Neural cell (in vitro differentiated cells): ENCODE data around the gene CNTNAP5. TPM values are rescaled to one million over a fixed set of nuclear protein-coding genes. Genes with fewer than 3 reads are reported as not detected.

Source experiments
- H2AFZ ChIP-seq: fragments of 200-600, 300-800 bp; sonication (generic), shearing (Covaris generic); 2 replicates; pipeline ENCODE4 v1.6.0; 2014; ENCODE audit warnings: low read depth, mild to moderate bottlenecking, antibody characterized with exemption, low read length, moderate library complexity
- H3F3A ChIP-seq: fragments of 200-600 bp; shearing (Covaris generic); 2 replicates; pipeline ENCODE4 v1.6.1; 2016; ENCODE audit warnings: mild to moderate bottlenecking, moderate library complexity, mixed read lengths, antibody characterized with exemption, low read length; ENCODE audit not compliant: insufficient read depth, poor library complexity, severe bottlenecking
- H3K27ac ChIP-seq: fragments of 200-600, 300-800 bp; sonication (generic), shearing (Covaris generic); 2 replicates; pipeline ENCODE4 v1.5.1; 2014; ENCODE audit warnings: mild to moderate bottlenecking, low read length, moderate library complexity
- H3K27me3 ChIP-seq: fragments of 300-800, 200-600 bp; sonication (generic), shearing (Covaris generic); 2 replicates; pipeline ENCODE4 v1.6.0; 2014; ENCODE audit warnings: mild to moderate bottlenecking, low read depth, low read length, moderate library complexity; ENCODE audit not compliant: insufficient read depth
- H3K36me3 ChIP-seq: fragments of 300-800, 200-600 bp; sonication (generic), shearing (Covaris generic); 2 replicates; pipeline ENCODE4 v1.5.1; 2014; ENCODE audit warnings: mild to moderate bottlenecking, antibody characterized with exemption, low read length, moderate library complexity; ENCODE audit not compliant: insufficient read depth
- H3K4me2 ChIP-seq: fragments of 300-800, 200-600 bp; sonication (generic), shearing (Covaris generic); 2 replicates; pipeline ENCODE4 v1.6.0; 2014; ENCODE audit warnings: mild to moderate bottlenecking, low read length
- H3K4me3 ChIP-seq: fragments of 300-800, 200-600 bp; sonication (generic), shearing (Covaris generic); 2 replicates; pipeline ENCODE4 v1.5.1; 2014; ENCODE audit warnings: mild to moderate bottlenecking, low read length, moderate library complexity
- H3K79me2 ChIP-seq: fragments of 200-600 bp; shearing (Covaris generic); replicated peaks from 2 replicates; pipeline ENCODE4 v1.6.0; 2014; ENCODE audit warnings: mild to moderate bottlenecking, low read length, moderate library complexity; ENCODE audit not compliant: insufficient read depth
- H3K9ac ChIP-seq: fragments of 300-800, 200-600 bp; sonication (generic), shearing (Covaris generic); 2 replicates; pipeline ENCODE4 v1.6.1; 2016; ENCODE audit warnings: mild to moderate bottlenecking, low read length, mixed read lengths
- H3K9me2 ChIP-seq: fragments of 200-600 bp; shearing (Covaris generic); 2 replicates; pipeline ENCODE4 v1.6.1; 2016; ENCODE audit warnings: mild to moderate bottlenecking, low read length, mixed read lengths; ENCODE audit not compliant: insufficient read depth
- H3K9me3 ChIP-seq: fragments of 200-600, 300-800 bp; sonication (generic), shearing (Covaris generic); 2 replicates; pipeline ENCODE4 v1.6.1; 2016; ENCODE audit warnings: mild to moderate bottlenecking, mixed run types, low read length, moderate library complexity, mixed read lengths
- H4K20me1 ChIP-seq: fragments of 200-600 bp; shearing (Covaris generic); 2 replicates; pipeline ENCODE4 v1.6.1; 2016; ENCODE audit warnings: mild to moderate bottlenecking, mixed run types; ENCODE audit not compliant: insufficient read depth
- CTCF ChIP-seq: fragments of 450-650 bp; IDR thresholded peaks from 2 replicates; pipeline ENCODE4 v1.5.1; 2014; ENCODE audit warnings: antibody characterized with exemption, mild to moderate bottlenecking, moderate library complexity; ENCODE audit not compliant: poor library complexity, severe bottlenecking
- EP300 ChIP-seq: fragments of 450-650 bp; conservative IDR thresholded peaks from 2 replicates; pipeline ENCODE4 v1.6.1; 2014; ENCODE audit warnings: antibody characterized with exemption, mild to moderate bottlenecking, moderate library complexity; ENCODE audit not compliant: poor library complexity, severe bottlenecking
- EZH2 ChIP-seq: fragments of 200-600, 300-800 bp; shearing (Covaris generic), sonication (generic); IDR thresholded peaks from 2 replicates; pipeline ENCODE4 v1.6.1; 2014; ENCODE audit warnings: antibody characterized with exemption, low read length, borderline replicate concordance, mild to moderate bottlenecking; ENCODE audit not compliant: insufficient read depth, poor library complexity, severe bottlenecking
- MXI1 ChIP-seq: fragments of 450-650 bp; conservative IDR thresholded peaks from 2 replicates; pipeline ENCODE4 v1.6.1; 2014; ENCODE audit warnings: antibody characterized with exemption, mild to moderate bottlenecking; ENCODE audit not compliant: poor library complexity, severe bottlenecking
- POLR2AphosphoS5 ChIP-seq: IDR thresholded peaks from 2 replicates; pipeline ENCODE4 v1.6.1; 2012
- RAD21 ChIP-seq: fragments of 450-650 bp; conservative IDR thresholded peaks from 2 replicates; pipeline ENCODE4 v1.6.1; 2014; ENCODE audit warnings: antibody characterized with exemption, mild to moderate bottlenecking, moderate library complexity
- REST ChIP-seq: IDR thresholded peaks from 2 replicates; pipeline ENCODE4 v1.6.1; 2012; ENCODE audit warnings: borderline replicate concordance
- SMC3 ChIP-seq: fragments of 450-650 bp; conservative IDR thresholded peaks from 2 replicates; pipeline ENCODE4 v1.6.1; 2014; ENCODE audit warnings: antibody characterized with exemption, mild to moderate bottlenecking, moderate library complexity; ENCODE audit not compliant: poor library complexity
- TAF1 ChIP-seq: IDR thresholded peaks from 2 replicates; pipeline ENCODE4 v1.6.1; 2012; ENCODE audit warnings: low read depth
- polyA plus RNA-seq: library from polyadenylated mRNA; depleted of rRNA; stranded (reverse); fragments of >200 nt; gene quantifications from 2 replicates; pipeline ENCODE4 v1.2.3, GENCODE V29; 2014

CNTNAP5 gene
- polyA plus RNA-seq, 1 donor from 2014 or later = 19.3 TPM

GRCh38 chr2:124919296-124919695 lies 894.2 kb downstream of the CNTNAP5 start:
- H3K4me3 ChIP-seq = no peak overlapping the region
- H3K27ac ChIP-seq = no peak overlapping the region
- no peaks in the 10 kb centered on the region for H4K20me1 ChIP-seq
- no peaks in the 10 kb centered on the region for H3F3A ChIP-seq
- H3K27me3 ChIP-seq = no peaks in the 10 kb centered on the region
- H3K9me3 ChIP-seq = no peaks in the 10 kb centered on the region
- H3K79me2 ChIP-seq = no peaks in the 10 kb centered on the region
- peaks cover 15% of the 10 kb centered on the region for H3K36me3 ChIP-seq
- TF ChIP-seq EP300 (no peak), SMC3 (no peak), EZH2 (no peak), TAF1 (no peak), MXI1 (no peak), REST (no peak), CTCF (no peak), POLR2AphosphoS5 (no peak), RAD21 (no peak)
- no peak overlapping the region for H3K4me2 ChIP-seq
- H3K9me2 ChIP-seq = no peaks in the 10 kb centered on the region
- no peak overlapping the region for H3K9ac ChIP-seq
- no peak overlapping the region for H2AFZ ChIP-seq

- H3K4me3 ChIP-seq = no peak overlapping the region
- H3K4me2 ChIP-seq = no peak overlapping the region
- no peaks in the 10 kb centered on the region for H3K9me3 ChIP-seq
- H3K9me2 ChIP-seq = no peaks in the 10 kb centered on the region
- no peaks in the 10 kb centered on the region for H3K79me2 ChIP-seq
- no peaks in the 10 kb centered on the region for H3K27me3 ChIP-seq
- no peaks in the 10 kb centered on the region for H4K20me1 ChIP-seq
- H3F3A ChIP-seq = no peaks in the 10 kb centered on the region
- H2AFZ ChIP-seq = no peak overlapping the region
- peaks cover 11% of the 10 kb centered on the region for H3K36me3 ChIP-seq
- H3K27ac ChIP-seq = no peak overlapping the region
- TF ChIP-seq CTCF = no peak
- TF ChIP-seq POLR2AphosphoS5 = no peak
- TF ChIP-seq EP300 = no peak
- no peak for TF ChIP-seq EZH2
- TF ChIP-seq TAF1 = no peak
- H3K9ac ChIP-seq = no peak overlapping the region
These were observed 895.4 kb downstream of the CNTNAP5 start for GRCh38 chr2:124920448-124920847.
